Measurements from ENCODE around the gene ZNF462. TPM values are rescaled to one million over a fixed set of nuclear protein-coding genes. Genes with fewer than 3 reads are reported as not detected.

The ZNF462 gene
- total RNA-seq, 2 donors from 2014 or later = 41.4 to 54.4 TPM

DNA sequence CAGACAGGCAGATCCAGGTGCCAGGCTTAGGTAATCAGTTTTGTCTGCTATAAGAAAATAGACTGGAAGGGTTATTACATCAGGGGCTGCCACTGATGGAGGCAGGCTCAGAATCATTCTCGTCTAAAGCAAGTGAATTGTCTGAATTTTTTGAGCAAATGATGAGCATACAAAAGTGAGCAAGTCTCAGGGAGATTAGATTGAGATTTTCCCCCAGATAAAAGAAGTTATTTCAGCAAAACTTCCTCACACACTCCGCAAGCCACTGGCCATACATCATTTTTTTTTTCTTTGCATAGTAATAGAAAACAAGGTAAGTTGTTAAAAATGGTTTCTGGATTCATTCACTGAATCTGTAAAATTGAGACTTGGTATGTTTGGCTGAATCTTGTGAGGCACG, 52.9 kb downstream of the ZNF462 start:
- TF ChIP-seq POLR2A (IDR thresholded peaks at IDR 0.05) (no peak), CTCF (IDR thresholded peaks at IDR 0.05) (no peak), POLR2AphosphoS5 (IDR thresholded peaks at IDR 0.05) (no peak)
- DNase-seq (ENCODE audit: low spot score) = no peak
- WGBS = 92% methylated on average over 3 of the region's 3 CpGs
- no peak overlapping the region for H3K27ac ChIP-seq
- H3K36me3 ChIP-seq = no peaks in the 10 kb centered on the region
- no peaks in the 10 kb centered on the region for H3K9me3 ChIP-seq
- intact Hi-C loops (cut with DNase I) = no loop called here
- no peaks in the 10 kb centered on the region for H3K27me3 ChIP-seq (replicated peaks; ENCODE audit: insufficient read depth)
- no peak overlapping the region for H3K4me3 ChIP-seq
- no peaks in the 10 kb centered on the region for H3K4me1 ChIP-seq (replicated peaks)

GRCh38 chr9:106916466-106917235, 53.7 kb downstream of the ZNF462 start:
- 61% methylated on average over 8 of the region's 8 CpGs for WGBS
- TF ChIP-seq POLR2AphosphoS5 (IDR thresholded peaks at IDR 0.05) (no peak), CTCF (IDR thresholded peaks at IDR 0.05) (no peak), POLR2A (IDR thresholded peaks at IDR 0.05) (no peak)
- Histone ChIP-seq H3K27ac (no peak overlapping the region), H3K27me3 (replicated peaks; ENCODE audit: insufficient read depth) (no peaks in the 10 kb centered on the region), H3K4me1 (replicated peaks) (no peaks in the 10 kb centered on the region), H3K9me3 (no peaks in the 10 kb centered on the region), H3K36me3 (no peaks in the 10 kb centered on the region), H3K4me3 (no peak overlapping the region)
- DNase-seq (ENCODE audit: low spot score) = peak; percentile 21
- intact Hi-C loops (cut with DNase I) = no loop called here

DNA sequence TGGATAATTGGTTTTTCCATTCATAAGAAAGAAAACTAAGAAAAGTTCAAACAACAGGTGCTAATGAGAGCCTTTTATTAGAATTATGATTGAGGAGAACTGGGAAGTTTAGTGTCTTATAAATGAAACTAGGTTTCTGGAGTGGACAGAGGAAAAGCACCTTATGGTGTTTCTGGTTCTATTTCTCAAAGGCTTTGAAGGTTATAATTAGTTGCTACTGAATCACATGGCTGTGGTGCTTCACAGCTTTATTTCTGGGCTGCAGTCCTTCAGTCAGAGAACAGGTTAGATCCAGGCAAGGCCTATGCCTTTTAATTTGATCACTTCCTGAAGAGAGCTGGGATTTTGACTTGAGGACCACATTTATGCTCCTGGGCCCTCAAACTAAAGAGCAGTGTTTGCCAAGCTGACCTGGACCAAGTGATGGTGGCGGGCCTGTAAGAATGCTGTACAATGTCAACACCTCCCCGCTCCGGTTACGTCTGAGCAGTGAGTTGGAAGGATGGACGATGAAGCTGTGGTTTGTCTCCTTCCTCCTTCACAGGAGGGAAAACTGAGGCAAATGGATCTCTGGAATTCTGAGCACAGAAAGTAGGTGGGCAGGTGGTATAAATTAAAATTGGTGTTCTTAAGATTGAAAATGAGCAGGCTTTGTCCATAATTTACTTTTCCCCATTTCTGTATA, 56.0 kb downstream of the ZNF462 start:
- Histone ChIP-seq H3K4me1 (replicated peaks) (no peaks in the 10 kb centered on the region), H3K27me3 (replicated peaks; ENCODE audit: insufficient read depth) (no peaks in the 10 kb centered on the region), H3K27ac (no peak overlapping the region), H3K9me3 (no peaks in the 10 kb centered on the region), H3K36me3 (no peaks in the 10 kb centered on the region), H3K4me3 (no peak overlapping the region)
- intact Hi-C loops (cut with DNase I) = no loop called here
- 97% methylated on average over 5 of the region's 5 CpGs for WGBS
- no peak for DNase-seq (ENCODE audit: low spot score)
- TF ChIP-seq POLR2AphosphoS5 (IDR thresholded peaks at IDR 0.05) (no peak), POLR2A (IDR thresholded peaks at IDR 0.05) (no peak), CTCF (IDR thresholded peaks at IDR 0.05) (no peak)

- no peak for TF ChIP-seq POLR2AphosphoS5 (IDR thresholded peaks at IDR 0.05)
- Histone ChIP-seq H3K27ac (no peak overlapping the region), H3K4me1 (replicated peaks) (no peaks in the 10 kb centered on the region), H3K4me3 (no peak overlapping the region), H3K9me3 (no peaks in the 10 kb centered on the region), H3K27me3 (replicated peaks; ENCODE audit: insufficient read depth) (no peaks in the 10 kb centered on the region), H3K36me3 (peaks cover 0 to 3% of the 10 kb centered on the region in 2 donors)
- intact Hi-C loops (cut with DNase I) = loop anchor here (5.0 kb wide), 1 partner anchor 58 kb away; the partner anchor contains the start of gene ZNF462
- WGBS = 85% methylated on average over 4 of the region's 4 CpGs
- DNase-seq (ENCODE audit: low spot score) = no peak
These were observed 57.1 kb downstream of the ZNF462 start for GRCh38 chr9:106920091-106920490.

DNA sequence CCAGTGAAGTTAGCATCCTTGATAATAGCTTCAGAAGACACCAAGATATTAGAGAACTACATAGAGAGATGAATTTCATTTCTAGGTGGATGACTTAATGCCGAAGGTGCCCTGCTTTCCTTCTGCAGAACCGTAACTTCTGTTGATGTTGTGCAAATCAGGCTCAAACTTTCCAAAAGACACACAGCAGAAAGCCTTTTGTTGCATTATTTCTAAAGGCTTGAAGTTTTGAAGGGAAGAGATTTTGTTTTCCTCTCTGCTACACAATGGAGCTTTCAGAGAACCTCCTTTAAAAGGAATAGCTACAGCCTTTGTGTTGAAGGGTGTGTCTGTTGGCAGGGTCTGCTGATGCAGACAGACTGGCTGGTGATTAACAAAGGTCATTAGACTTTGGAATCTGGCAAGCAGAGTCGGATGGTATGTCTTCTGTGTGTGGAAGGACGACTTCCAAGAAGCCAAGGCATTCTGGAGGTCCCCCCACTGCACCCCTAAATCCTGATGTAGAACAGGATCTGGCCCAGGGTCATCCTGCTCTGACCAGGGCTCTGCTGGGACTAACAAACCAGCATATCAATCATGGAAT, 57.8 kb downstream of the ZNF462 start:
- H3K36me3 ChIP-seq = peaks cover 0 to 9% of the 10 kb centered on the region in 2 donors
- WGBS = 47% methylated on average over 4 of the region's 4 CpGs
- TF ChIP-seq POLR2AphosphoS5 (IDR thresholded peaks at IDR 0.05) = no peak
- no peak for TF ChIP-seq POLR2A (IDR thresholded peaks at IDR 0.05)
- no peak for TF ChIP-seq CTCF (IDR thresholded peaks at IDR 0.05)
- no peaks in the 10 kb centered on the region for H3K4me1 ChIP-seq (replicated peaks)
- DNase-seq (ENCODE audit: low spot score) = no peak
- intact Hi-C loops (cut with DNase I) = loop anchor here (5.0 kb wide), 1 partner anchor 58 kb away; the partner anchor contains the start of gene ZNF462
- H3K4me3 ChIP-seq = no peak overlapping the region
- peak overlapping the region in 1 of 2 donors; percentile 42 for H3K27ac ChIP-seq
- H3K9me3 ChIP-seq = no peaks in the 10 kb centered on the region
- H3K27me3 ChIP-seq (replicated peaks; ENCODE audit: insufficient read depth) = no peaks in the 10 kb centered on the region
